Esophagus muscularis mucosa (tissue), 4 donors: Measurements from ENCODE around the gene PJA1. TPM values are rescaled to one million over a fixed set of nuclear protein-coding genes. Genes with fewer than 3 reads are reported as not detected.

ENCODE experiments used
- DNase-seq: peaks from one replicate; pipeline ENCODE4 v3.0.0-alpha.2; 2017; ENCODE audit errors: extremely low spot score
- H3K27ac ChIP-seq, 4 donors: fragments of 200-600 bp; sonication (generic); replicated peaks in 1 of 4; 1 replicate in 3 of 4; 2 replicates in 1 of 4; pipeline ENCODE4 v1.5.1; 2016 to 2019; ENCODE audit warnings: mild to moderate bottlenecking in 1 of 4
- H3K27me3 ChIP-seq, 4 donors: fragments of 200-600 bp; sonication (generic); one replicate each; pipeline versions ENCODE4 v1.5.1 to v1.6.0; 2016 to 2019
- H3K36me3 ChIP-seq, 4 donors: fragments of 200-600 bp; sonication (generic); one replicate each; pipeline ENCODE4 v1.5.1; 2016 to 2019
- H3K4me1 ChIP-seq, 4 donors: fragments of 200-600 bp; sonication (generic); one replicate each; pipeline ENCODE4 v1.5.1; 2016 to 2019
- H3K4me3 ChIP-seq, 4 donors: fragments of 200-600 bp; sonication (generic); 1 replicate in 2 of 4; 2 replicates in 2 of 4; pipeline ENCODE4 v1.5.1; 2016 to 2019; ENCODE audit warnings: mild to moderate bottlenecking in 4 of 4, moderate library complexity in 1 of 4
- H3K9me3 ChIP-seq, 4 donors: fragments of 200-600 bp; sonication (generic); 1 replicate in 3 of 4; 2 replicates in 1 of 4; pipeline ENCODE4 v1.5.1; 2016 to 2019
- CTCF ChIP-seq, 3 experiments: fragments of 200-600 bp in 2 of 3; fragments of 450-650 bp in 1 of 3; sonication (generic) in 2 of 3; IDR thresholded peaks; one replicate each; pipeline ENCODE4 v1.5.1; 2017 to 2019; ENCODE audit warnings: antibody characterized with exemption in 3 of 3, mild to moderate bottlenecking in 2 of 3, moderate library complexity in 1 of 3
- EP300 ChIP-seq: sonication (generic); formaldehyde crosslinking; IDR thresholded peaks from one replicate; pipeline ENCODE4 v1.6.1; 2017; ENCODE audit warnings: antibody characterized with exemption
- POLR2A ChIP-seq: fragments of 450-650 bp; IDR thresholded peaks from one replicate; pipeline ENCODE4 v1.6.1; 2017; ENCODE audit warnings: antibody characterized with exemption, moderate library complexity, mild to moderate bottlenecking, low read depth
- POLR2AphosphoS5 ChIP-seq, 2 donors: sonication (generic); formaldehyde crosslinking; IDR thresholded peaks; one replicate each; pipeline ENCODE4 v1.6.1; 2017; ENCODE audit warnings: antibody characterized with exemption in 2 of 2
- WGBS: methylation state at CpG from one replicate; pipeline ENCODE4 v1.1.5; 2018; 5-methylcytosine and 5-hydroxymethylcytosine counted together
- intact Hi-C: fragments of 100-400 bp; cut with DNase I; formaldehyde crosslinking; loops from one replicate; pipeline ENCODE4 v1.15.1; 2023
- total RNA-seq, 4 donors: library from RNA; depleted of rRNA; stranded (reverse); fragments of >200 nt; gene quantifications; one replicate each; pipeline versions ENCODE4 v1.1.0 to v1.2.1, GENCODE V29; 2016

The PJA1 gene
- total RNA-seq, 4 donors from 2014 or later: 17.0 to 25.9 (median 20.6) TPM

GRCh38 chrX:69207216-69207615 is 42.0 kb upstream of the PJA1 start:
- no peaks in the 10 kb centered on the region for H3K27me3 ChIP-seq
- H3K4me1 ChIP-seq: peaks cover 5 to 21% (median 13%) of the 10 kb centered on the region in 4 donors
- TF ChIP-seq CTCF (IDR thresholded peaks at IDR 0.05): no peak
- TF ChIP-seq POLR2A: no peak
- no peak for TF ChIP-seq EP300
- no peak for TF ChIP-seq POLR2AphosphoS5 (IDR thresholded peaks at IDR 0.05)
- H3K4me3 ChIP-seq: no peak overlapping the region
- intact Hi-C loops: no loop called here
- 54% methylated on average over 3 of the region's 3 CpGs for WGBS
- H3K9me3 ChIP-seq: peaks cover 0 to 9% (median 0%) of the 10 kb centered on the region in 4 donors
- DNase-seq: no peak
- H3K27ac ChIP-seq: no peak overlapping the region
- no peaks in the 10 kb centered on the region for H3K36me3 ChIP-seq

- DNase-seq: no peak
- Histone ChIP-seq H3K27ac (no peak overlapping the region), H3K4me3 (no peak overlapping the region), H3K9me3 (no peaks in the 10 kb centered on the region), H3K36me3 (no peaks in the 10 kb centered on the region), H3K4me1 (no peaks in the 10 kb centered on the region), H3K27me3 (no peaks in the 10 kb centered on the region)
- 72% methylated on average over 4 of the region's 4 CpGs for WGBS
- intact Hi-C loops: no loop called here
- TF ChIP-seq EP300 (no peak), POLR2A (no peak), POLR2AphosphoS5 (IDR thresholded peaks at IDR 0.05) (no peak), CTCF (IDR thresholded peaks at IDR 0.05) (no peak)
These were observed 38.4 kb upstream of the PJA1 start for GRCh38 chrX:69203638-69204037.

GRCh38 chrX:69197690-69198089 is 32.4 kb upstream of the PJA1 start:
- no peak for DNase-seq
- H3K4me3 ChIP-seq: no peak overlapping the region
- no peaks in the 10 kb centered on the region for H3K9me3 ChIP-seq
- TF ChIP-seq POLR2AphosphoS5 (IDR thresholded peaks at IDR 0.05) (no peak), CTCF (IDR thresholded peaks at IDR 0.05) (no peak), EP300 (no peak), POLR2A (no peak)
- no peak overlapping the region for H3K27ac ChIP-seq
- 60% methylated on average over 1 of the region's 1 CpG for WGBS
- no peaks in the 10 kb centered on the region for H3K27me3 ChIP-seq
- intact Hi-C loops: no loop called here
- H3K36me3 ChIP-seq: no peaks in the 10 kb centered on the region
- H3K4me1 ChIP-seq: no peaks in the 10 kb centered on the region

- Histone ChIP-seq H3K27ac (no peak overlapping the region), H3K4me1 (no peaks in the 10 kb centered on the region), H3K27me3 (peaks cover 0 to under 1% (median 0%) of the 10 kb centered on the region in 4 donors), H3K4me3 (no peak overlapping the region), H3K9me3 (no peaks in the 10 kb centered on the region), H3K36me3 (no peaks in the 10 kb centered on the region)
- intact Hi-C loops: no loop called here
- 38% methylated on average over 3 of the region's 3 CpGs for WGBS
- DNase-seq: no peak
- TF ChIP-seq POLR2A: no peak
- no peak for TF ChIP-seq POLR2AphosphoS5 (IDR thresholded peaks at IDR 0.05)
These were observed 31.4 kb upstream of the PJA1 start for GRCh38 chrX:69196666-69197065.

GRCh38 chrX:69195810-69196209 is 30.6 kb upstream of the PJA1 start:
- no peak for DNase-seq
- Histone ChIP-seq H3K4me3 (no peak overlapping the region), H3K36me3 (no peaks in the 10 kb centered on the region), H3K9me3 (no peaks in the 10 kb centered on the region), H3K4me1 (no peaks in the 10 kb centered on the region), H3K27ac (no peak overlapping the region), H3K27me3 (peaks cover 0 to 3% (median 0%) of the 10 kb centered on the region in 4 donors)
- 62% methylated on average over 3 of the region's 3 CpGs for WGBS
- TF ChIP-seq POLR2A (no peak), CTCF (IDR thresholded peaks at IDR 0.05) (no peak), EP300 (no peak), POLR2AphosphoS5 (IDR thresholded peaks at IDR 0.05) (no peak)
- intact Hi-C loops: no loop called here
